Stimulated activated CD8-positive, alpha-beta memory T cell treated with anti-CD3 and anti-CD28 coated beads, Interleukin-12 subunit alpha, Interleukin-12 subunit beta, amount 100 ng/mL, for 24 hours (primary cell): ENCODE measurements around the gene CPT1B.
"Not testable (repeated sequence)": the region's sequence is repeated elsewhere in the genome, so short reads cannot be mapped to it uniquely, and the experiment has no call there.

Experiments
- DNase-seq: peaks from one replicate; pipeline ENCODE4 v3.0.0-alpha.2; 2020; ENCODE audit errors: extremely low read depth

The CPT1B gene

DNA sequence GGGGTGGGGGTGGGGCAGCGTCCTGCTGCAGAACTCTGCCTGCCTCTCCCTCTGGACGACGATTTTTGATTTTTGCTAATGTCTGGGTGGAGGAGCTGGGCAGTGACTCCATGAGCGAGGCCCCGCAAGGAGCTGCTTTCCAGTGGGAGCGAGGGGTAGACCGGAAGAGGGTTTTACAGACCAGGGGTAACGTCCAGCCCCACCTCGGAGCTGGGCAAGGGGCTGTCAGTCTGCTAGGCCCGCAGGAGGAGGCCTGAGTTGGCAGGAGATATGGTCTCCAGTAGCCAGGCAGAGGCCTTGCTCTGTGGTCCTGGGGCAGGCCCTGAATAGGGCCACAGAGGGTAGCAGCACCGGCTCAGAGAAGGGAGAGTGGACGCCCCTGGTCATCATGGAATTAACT is 31.4 kb upstream of the CPT1B start:
- no peak for DNase-seq

DNA sequence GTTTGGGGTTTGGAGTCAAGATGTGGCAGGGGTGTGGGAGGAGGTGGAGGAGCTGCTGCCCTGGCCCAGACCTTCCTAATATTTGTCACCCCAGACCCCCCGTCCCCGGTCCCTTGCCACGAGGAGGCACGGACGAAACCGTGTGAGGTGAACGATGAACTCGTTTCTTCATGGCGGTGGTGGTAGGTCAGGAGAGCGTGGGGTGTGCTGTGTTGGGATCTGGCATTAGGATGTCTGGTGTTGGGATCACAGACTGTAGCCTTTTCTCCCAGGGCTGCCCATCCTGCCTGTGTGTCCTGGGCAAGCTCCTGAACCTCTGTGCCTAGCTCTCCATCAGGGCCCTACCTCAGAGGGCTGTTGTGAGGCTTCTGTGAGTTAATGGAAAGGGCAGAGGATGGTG is 30.8 kb upstream of the CPT1B start:
- no peak for DNase-seq

DNA sequence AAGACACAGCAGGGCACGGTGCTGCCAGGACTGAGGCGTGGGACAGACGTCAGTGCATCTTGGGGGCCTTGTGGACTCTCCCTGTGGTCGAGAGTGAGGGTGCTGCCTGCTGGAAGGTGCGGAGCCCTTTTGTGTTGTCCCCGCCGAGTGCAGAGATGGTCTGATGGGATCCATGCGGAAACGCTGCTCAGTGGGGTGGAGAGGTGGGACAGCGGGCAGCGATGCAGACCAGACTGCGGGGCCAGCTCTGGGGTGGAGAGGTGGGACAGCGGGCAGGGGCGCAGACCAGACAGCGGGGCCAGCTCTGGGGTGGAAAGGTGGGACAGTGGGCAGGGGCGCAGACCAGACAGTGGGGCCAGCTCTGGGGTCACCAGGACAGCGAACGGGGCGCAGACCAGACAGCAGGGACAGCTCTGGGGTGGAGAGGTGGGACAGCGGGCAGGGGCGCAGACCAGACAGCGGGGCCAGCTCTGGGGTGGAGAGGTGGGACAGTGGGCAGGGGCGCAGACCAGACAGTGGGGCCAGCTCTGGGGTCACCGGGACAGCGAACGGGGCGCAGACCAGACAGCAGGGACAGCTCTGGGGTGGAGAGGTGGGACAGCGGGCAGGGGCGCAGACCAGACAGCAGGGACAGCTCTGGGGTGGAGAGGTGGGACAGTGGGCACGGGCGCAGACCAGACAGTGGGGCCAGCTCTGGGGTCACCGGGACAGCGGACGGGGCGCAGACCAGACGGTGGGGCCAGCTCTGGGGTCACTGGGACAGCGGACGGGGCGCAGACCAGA is 30.0 kb upstream of the CPT1B start:
- not testable (repeated sequence) for DNase-seq

GRCh38 chr22:50607659-50608020 is 29.4 kb upstream of the CPT1B start:
- no peak for DNase-seq

DNA sequence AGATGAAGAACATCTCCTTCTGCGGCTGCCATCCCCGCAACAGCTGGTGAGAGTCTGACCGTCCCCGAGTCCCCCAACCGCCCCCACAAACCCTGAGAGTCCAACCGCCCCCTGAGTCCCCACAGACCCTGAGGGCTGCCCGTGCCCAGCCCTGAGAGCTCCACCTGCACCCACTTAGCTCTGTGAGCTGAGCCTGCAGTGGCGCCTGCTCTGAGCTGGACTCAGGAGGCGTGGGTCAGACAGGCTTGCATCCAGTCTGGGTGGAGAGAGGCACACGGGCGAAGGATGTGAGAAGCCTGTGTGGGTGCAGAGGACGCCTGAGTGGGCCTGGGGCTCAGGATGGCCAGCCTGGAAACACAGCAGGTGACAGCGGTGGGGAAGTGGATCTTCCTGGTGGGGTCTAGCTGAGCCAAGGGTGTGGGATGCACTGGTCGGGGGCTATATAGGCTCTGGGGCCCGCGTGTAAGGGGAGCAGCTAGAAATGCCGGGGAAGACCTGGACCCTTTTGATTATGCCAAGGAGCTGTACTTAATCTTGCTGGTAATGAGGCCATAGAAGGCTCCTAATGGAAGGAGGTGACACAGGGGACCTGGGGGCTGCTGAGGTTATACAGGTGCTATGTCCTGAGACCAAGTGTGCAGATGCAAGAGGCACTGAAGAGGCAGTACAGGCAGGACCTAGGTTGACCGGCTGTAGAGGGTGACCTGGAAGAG is 28.9 kb upstream of the CPT1B start:
- no peak for DNase-seq

GRCh38 chr22:50606165-50606945 is 28.1 kb upstream of the CPT1B start:
- no peak for DNase-seq

- DNase-seq, result no peak
These were observed 27.4 kb upstream of the CPT1B start for GRCh38 chr22:50605613-50606074.

DNA sequence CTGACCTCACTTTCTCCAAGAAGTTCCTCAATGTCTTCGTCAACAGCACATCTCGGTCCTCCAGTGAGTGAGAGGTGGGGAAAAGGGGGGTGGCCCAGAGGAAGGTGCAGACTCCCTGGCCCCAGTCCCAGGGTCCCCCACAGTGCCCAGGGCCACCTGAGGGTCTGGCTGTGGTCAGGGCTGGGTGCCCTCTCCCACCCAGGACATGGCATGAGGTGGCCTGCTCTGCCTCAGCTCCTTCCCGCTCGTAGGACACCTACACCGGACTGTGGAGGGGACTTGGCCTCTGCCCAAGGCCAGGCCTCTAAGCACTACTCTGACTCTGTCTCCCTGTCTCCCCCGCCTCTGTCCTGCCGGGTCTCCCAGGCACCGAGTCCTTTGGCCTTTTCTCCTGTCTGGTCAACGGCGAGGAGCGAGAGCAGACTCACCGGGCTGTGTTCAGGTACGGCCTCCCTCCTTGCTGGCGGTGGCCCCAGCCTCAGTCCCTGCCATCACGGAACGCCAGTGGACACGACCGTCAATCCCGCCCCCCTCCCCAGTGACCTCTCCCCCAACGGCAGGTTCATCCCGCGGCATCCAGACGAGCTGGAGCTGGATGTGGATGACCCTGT is 26.9 kb upstream of the CPT1B start:
- no peak for DNase-seq

DNA sequence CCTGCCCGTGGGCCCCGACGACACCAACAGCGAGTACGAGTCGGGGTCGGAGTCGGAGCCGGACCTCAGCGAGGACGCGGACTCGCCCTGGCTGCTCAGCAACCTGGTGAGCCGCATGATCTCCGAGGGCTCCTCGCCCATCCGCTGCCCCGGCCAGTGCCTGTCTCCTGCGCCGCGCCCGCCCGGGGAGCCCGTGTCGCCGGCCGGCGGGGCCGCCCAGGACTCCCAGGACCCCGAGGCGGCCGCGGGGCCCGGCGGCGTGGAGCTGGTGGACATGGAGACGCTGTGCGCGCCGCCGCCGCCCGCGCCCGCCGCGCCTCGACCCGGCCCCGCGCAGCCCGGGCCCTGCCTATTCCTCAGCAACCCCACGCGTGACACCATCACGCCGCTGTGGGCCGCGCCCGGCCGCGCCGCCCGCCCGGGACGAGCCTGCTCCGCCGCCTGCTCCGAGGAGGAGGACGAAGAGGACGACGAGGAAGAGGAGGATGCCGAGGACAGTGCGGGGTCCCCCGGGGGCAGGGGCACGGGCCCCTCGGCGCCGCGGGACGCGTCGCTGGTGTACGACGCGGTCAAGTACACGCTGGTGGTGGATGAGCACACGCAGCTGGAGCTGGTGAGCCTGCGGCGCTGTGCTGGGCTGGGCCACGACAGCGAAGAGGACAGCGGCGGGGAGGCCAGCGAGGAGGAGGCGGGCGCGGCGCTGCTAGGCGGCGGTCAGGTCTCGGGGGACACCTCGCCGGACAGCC is 26.2 kb upstream of the CPT1B start:
- DNase-seq, result no peak

- DNase-seq, result no peak
These were observed 25.5 kb upstream of the CPT1B start for GRCh38 chr22:50603511-50604255.

DNA sequence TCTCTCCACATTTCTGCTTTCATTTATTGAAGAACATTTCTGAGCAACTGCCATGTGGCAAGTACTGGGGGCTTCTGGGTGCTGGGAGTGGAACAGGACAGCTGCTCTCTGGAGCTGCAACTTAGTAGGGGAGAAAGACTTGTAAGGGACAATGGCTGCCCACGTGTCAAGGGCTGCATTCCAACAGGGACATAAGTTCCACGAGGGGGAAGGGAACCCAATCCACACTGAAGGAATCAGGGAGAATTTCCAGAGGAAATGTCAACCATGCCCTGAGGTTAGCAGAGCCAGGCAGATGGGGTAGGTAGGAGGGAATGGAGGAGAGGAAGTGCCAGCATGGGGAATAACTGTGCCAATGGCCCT is 24.1 kb upstream of the CPT1B start:
- no peak for DNase-seq

GRCh38 chr22:50601669-50602337 is 23.6 kb upstream of the CPT1B start:
- no peak for DNase-seq

- no peak for DNase-seq
These were observed 22.9 kb upstream of the CPT1B start for GRCh38 chr22:50600967-50601668.

GRCh38 chr22:50600538-50600937 is 22.3 kb upstream of the CPT1B start, which contains the start of gene MAPK8IP2:
Gene MAPK8IP2 (plus strand): TSS chr22:50600793. CDS start chr22:50600819, 26 bp downstream.
- DNase-seq, result no peak

GRCh38 chr22:50599816-50600455 is 21.7 kb upstream of the CPT1B start:
- peak; percentile 30 for DNase-seq

- DNase-seq, result no peak
These were observed 18.9 kb upstream of the CPT1B start for GRCh38 chr22:50597097-50597496.

DNA sequence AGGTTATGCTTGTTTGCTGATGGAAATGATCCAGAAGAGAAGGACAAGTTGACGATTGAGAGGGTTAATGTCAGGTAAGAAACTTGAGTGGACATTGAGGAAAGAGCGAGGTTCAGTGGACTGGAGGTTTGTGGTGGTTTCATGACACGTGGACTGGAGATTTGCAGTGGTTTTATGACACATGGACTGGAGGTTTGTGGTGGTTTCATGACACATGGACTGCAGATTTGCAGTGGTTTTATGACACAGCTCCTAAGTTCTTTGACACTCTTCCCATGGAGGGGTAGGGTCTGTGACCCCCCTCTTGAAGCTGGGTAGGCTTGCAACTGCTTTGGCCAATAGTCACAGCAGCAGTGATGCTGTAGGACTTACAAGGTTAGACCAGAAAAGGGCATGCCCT is 17.0 kb upstream of the CPT1B start:
- DNase-seq, result no peak

- DNase-seq, result no peak
These were observed 9.2 kb upstream of the CPT1B start for GRCh38 chr22:50587407-50587806.

DNA sequence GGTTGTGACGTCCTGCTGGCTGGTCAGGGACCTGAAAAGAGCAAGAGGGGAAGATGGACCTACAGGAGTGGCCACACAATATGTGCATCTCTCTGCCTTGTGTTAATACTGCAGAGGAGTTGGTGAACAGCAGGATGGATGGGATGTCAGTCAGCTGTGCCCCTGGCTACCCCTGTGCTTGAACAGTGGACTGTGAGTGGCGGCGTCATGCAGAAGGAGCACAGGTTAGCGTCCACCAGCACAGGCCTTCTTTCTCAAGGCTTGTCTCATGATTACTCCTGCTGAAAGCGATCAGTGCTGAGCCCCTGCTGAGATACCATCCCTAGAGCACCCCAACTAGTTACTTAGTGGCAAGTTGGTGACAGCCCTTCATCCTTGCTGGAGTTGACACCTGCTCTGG is 8.2 kb upstream of the CPT1B start:
- no peak for DNase-seq
